Measurements from ENCODE around the gene RNF44.

GRCh38 chr5:176525677-176526076 lies 11.5 kb downstream of the RNF44 start:
- TF ChIP-seq SRF (IDR thresholded peaks at IDR 0.05; ENCODE audit: low read depth) (no peak), CEBPB (IDR thresholded peaks at IDR 0.05; ENCODE audit: low read depth) (no peak), MAX (IDR thresholded peaks at IDR 0.05) (no peak), EGR1 (IDR thresholded peaks at IDR 0.05; ENCODE audit: low read depth) (no peak)
- TF ChIP-seq, protein P1, sequence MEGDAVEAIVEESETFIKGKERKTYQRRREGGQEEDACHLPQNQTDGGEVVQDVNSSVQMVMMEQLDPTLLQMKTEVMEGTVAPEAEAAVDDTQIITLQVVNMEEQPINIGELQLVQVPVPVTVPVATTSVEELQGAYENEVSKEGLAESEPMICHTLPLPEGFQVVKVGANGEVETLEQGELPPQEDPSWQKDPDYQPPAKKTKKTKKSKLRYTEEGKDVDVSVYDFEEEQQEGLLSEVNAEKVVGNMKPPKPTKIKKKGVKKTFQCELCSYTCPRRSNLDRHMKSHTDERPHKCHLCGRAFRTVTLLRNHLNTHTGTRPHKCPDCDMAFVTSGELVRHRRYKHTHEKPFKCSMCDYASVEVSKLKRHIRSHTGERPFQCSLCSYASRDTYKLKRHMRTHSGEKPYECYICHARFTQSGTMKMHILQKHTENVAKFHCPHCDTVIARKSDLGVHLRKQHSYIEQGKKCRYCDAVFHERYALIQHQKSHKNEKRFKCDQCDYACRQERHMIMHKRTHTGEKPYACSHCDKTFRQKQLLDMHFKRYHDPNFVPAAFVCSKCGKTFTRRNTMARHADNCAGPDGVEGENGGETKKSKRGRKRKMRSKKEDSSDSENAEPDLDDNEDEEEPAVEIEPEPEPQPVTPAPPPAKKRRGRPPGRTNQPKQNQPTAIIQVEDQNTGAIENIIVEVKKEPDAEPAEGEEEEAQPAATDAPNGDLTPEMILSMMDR (IDR thresholded peaks at IDR 0.05 in 2 of 3, conservative IDR thresholded peaks at IDR 0.05 in 1 of 3; ENCODE audit: borderline replicate concordance in 1 of 3, insufficient read depth in 1 of 3, low read depth in 2 of 3, low read length in 2 of 3) = no peak
